Measurements from ENCODE around the gene TRPM1.

GRCh38 chr15:30953731-30954378, 147.7 kb downstream of the TRPM1 start:
- TF ChIP-seq CTCF (IDR thresholded peaks at IDR 0.05) = no peak
- TF ChIP-seq POLR2A (IDR thresholded peaks at IDR 0.05) = no peak
